NCI-H146 treated with DMSO at 0.1 percent for 48 hours (cell line): Measurements from ENCODE around the gene SDHA.
A peak's percentile ranks its signal among the peaks of the same experiment; 100 is the strongest.

Source experiments
- DNase-seq: peaks from one replicate; lab custom pipeline; 2025; ENCODE audit not compliant: unreplicated experiment; lab: John Stamatoyannopoulos, UW

The SDHA gene

DNA sequence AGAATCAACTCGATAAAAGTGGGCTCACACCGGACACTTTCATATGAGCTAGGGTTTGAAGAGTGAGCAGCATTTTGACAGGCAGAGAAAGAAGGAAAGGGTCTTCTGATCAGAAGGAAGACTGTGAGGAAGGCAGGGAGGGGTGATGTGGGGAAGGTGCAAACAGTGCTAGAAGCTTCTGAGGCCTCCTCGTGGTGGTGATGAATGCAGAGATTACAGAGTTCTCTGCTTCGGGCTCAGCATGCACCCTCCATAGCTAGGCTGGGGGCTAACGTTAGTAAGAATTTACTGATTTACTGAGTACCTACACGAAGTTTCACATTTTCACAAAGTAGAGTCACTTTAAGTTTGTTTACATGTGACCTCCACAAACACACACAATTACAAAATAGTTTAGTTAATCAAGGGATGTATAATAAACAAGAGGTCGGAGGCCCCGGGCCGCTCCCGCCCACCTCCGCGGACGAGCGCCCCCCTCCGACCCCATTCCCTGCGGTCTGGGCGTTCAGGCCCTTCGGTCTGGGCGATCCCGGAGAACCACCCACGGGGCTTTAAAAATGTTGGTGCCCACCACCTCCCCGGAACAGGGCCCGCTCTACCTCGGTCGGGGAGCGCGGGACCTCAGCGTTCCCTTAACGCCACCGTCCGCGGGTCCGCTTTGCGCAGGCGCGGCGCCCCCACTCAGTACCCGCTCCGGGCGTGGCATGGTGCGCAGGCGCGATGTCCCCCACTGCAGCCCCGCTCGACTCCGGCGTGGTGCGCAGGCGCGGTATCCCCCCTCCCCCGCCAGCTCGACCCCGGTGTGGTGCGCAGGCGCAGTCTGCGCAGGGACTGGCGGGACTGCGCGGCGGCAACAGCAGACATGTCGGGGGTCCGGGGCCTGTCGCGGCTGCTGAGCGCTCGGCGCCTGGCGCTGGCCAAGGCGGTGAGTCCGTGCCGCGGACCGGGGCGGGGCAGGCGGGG, at the start of gene SDHA, which contains the start of gene CCDC127:
TSS of gene SDHA (plus strand) at position 827 of the 963 bp plus-strand sequence. CDS start at position 863, 36 bp downstream.
TSS of gene CCDC127 (minus strand) at position 660 of the 963 bp plus-strand sequence. CDS start 1,304 bp downstream, outside the sequence.
- peak; percentile 83 for DNase-seq

DNA sequence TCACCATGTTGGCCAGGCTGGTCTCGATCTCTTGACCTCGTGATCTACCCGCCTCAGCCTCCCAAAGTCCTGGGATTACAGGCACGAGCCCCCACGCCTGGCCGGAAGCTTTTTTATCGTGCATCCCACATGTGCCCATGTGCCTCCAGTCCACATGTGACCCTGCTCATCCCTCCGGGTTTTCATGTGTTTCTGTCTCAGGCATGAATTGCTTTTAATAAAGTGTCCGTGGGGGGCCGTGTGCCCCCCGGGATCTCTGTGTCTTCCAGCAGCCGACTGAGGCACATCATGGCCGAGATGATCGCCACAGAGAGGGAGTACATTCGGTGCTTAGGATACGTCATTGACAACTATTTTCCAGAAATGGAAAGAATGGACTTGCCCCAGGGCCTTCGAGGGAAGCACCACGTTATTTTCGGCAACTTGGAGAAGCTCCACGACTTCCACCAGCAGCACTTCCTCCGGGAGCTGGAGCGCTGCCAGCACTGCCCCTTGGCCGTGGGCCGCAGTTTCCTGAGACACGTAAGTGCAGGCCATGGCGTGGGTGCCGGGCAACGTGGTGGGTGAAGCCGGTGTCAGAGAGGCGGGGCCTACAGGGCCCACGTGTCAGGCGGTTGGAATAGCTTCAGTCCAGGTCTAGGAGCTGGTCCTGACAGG, 48.9 kb upstream of the SDHA start:
- DNase-seq, result no peak

DNA sequence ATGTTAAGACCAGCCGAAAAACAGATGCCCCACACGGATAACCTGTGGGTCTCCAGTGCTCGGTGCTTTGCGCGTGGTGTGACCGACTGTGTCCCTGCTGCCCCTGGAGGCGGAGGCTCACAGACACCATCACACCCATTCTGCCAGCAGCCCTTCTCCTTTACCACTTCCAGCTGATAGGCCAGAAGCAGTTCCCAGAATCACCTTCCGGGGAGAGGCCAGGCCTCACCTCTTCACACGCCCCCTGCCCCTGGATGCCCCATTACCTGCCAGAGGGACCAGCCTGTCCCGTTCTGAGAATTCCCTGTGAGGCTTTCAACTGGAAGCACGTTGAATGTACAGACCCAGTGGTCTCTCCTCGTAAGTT, 48.4 kb upstream of the SDHA start:
- DNase-seq, result no peak

DNA sequence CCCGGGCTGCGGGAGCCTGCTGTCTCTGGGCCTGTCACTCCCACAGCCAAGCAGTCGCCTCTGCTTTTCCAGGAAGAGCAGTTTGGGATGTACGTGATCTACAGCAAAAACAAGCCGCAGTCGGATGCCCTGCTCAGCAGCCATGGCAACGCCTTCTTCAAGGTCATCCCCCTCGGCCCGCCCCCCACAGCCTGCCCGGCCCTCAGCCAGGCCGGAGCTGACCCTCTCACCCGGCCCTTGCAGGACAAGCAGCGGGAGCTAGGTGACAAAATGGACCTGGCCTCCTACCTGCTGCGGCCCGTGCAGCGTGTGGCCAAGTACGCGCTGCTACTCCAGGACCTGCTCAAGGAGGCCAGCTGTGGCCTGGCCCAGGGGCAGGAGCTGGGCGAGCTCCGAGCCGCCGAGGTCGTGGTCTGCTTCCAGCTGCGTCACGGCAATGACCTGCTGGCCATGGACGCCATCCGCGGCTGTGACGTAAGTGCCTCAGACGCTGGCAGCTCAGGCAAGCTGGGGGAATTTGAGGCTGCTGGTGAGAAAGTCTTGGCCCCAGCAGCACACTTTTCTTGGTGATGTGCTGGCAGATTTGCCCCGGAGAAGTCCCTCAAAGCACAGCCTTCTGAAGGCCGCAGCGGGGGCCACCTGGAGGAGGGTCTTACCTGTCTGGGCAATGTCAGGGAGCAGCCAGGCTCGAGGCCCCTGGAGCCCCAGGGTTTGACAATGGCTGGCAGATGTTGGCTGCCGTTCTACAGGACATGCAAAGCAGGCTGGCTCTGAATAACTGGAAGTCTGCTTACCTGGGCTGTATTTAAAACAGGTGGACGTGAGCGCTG, 46.9 kb upstream of the SDHA start:
- no peak for DNase-seq

DNA sequence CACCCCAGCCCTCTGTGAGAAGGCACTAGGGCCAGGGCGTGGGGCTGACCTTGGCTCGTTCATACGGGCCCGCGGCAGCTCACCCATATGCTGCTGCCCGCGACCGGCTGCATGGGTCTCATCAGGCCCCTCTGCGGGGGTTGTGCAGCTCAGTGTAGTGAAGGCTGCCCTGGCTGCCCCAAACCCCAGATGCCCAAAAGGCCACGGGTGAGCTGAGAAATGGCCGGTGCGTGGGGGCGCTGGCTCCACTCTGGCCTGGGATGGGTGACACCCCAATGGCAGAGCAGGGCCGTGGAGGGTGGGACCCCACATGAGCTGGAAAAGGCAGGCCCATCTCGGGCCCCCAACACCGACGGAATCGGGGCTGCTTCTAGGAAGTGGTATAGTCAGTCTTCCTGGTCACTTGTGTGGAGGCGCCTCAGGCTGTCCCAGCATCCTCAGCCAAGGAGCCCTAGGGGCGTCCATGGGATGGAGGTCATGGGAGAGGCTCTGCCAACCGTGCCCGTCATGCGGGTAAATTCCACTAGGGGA, 46.3 kb upstream of the SDHA start:
- no peak for DNase-seq

DNA sequence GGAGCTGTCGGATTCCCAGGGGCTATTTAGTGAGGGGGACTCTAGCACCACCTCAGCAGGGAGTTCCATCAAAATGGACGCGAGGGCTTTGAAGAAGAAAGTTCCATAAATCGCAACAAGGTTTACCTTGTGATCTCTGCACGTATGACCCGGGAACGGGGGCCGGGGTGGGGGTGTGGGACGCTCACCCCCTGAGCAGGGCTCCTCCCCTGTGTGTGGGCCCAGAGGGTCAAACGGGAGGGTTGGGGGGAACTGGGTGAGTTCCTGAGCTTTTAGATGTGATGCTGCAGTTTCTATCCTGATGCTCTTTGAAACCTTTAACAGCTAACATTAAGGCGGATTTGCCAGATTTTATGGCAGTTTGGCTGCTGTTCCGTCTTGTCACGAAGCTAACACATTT, 45.7 kb upstream of the SDHA start:
- DNase-seq, result no peak

DNA sequence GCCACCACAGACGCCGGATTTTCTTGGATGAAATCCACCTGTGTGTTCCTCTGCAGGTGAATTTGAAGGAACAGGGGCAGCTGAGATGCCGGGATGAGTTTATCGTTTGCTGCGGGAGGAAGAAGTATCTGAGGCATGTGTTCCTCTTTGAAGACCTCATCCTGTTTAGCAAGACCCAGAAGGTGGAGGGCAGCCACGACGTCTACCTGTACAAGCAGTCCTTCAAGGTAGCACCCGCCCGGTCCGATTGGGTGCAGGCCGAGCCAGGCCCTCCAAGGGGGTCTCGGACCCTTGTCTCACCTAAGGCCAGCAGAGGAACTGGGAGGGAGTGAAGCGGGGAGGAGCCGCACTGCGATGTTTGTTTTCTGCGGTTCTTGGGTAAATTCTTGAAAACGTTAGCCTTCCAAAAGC, 45.3 kb upstream of the SDHA start:
- DNase-seq, result no peak

DNA sequence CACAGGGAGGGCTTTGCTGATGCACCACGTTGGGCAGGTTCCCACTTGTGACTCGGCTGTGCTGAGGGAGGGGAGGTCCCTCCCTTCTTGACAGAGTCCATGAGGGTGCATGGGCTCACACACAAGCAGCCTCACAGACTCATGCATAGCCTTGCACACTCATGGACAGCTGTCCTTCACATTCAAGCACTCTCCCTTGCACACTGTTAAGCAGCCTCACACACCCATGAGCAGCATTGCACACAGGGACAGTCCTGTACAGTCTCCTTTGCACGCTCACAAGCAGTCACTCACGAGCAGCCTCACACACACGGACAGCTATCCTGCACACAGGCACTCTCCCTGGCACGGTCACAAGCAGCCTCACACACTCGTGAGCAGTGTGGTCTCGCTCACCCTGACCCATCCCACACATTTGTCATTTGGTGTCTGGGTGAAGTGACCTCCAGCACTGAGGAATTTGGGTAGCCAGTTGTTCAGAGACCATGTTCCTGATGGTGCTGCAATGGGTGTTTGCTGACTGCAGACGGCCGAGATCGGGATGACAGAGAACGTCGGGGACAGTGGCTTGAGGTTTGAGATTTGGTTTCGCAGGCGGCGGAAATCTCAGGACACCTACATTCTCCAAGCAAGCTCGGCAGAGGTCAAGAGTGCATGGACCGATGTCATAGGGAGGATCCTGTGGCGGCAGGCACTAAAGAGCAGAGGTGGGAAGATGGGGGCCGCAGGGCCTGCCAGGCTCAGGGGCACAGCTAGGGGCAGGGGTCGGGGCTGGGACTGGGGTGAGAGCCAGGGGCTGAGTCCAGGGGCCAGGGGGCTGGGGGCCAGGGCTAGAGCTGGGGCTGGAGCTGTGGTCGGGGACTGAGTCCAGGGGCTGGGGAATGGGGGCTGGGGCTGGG, 44.5 kb upstream of the SDHA start:
- DNase-seq, result no peak

DNA sequence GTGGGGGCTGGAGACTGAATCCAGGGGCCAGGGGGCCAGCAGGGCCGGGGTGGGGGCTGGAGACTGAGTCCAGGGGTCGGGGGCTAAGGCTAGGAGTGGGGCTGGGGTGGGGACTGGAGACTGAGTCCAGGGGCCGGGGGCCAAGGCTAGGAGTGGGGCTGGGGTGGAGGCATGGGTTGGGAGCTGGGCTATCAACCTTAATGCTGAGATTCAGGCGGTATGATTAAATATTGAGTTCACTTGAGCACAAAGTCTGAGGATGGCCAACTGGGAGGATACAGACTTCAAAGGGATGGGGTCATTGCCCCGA, 43.9 kb upstream of the SDHA start:
- no peak for DNase-seq

DNA sequence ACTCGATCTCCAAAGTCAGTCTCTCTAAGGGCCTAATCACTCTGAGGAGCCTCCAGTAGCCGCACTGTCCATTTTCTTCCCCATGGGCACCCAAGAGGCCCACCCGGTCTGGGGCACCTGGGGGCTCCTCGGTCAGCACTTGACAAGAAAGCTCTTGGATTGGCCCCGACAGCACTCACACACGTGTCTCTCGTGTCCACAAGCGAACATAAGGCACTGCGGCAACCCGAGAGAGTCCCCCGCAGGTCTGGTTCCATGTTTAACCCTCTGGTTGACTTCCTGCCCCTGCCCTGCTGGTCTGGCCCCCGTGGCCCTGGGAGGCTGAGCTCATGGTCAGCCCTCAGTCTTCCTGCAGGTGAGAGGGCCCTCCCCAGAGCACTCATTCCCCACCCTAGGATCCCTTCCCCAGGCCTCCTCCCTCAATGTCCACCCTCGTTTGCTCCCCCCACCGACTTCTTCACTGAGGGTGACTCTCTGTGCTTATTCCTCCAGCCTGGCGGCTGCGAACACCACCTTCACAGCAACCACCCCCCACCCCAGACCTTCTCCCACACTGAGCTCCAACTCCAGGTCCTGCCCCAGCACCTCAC, 43.1 kb upstream of the SDHA start:
- DNase-seq, result no peak

DNA sequence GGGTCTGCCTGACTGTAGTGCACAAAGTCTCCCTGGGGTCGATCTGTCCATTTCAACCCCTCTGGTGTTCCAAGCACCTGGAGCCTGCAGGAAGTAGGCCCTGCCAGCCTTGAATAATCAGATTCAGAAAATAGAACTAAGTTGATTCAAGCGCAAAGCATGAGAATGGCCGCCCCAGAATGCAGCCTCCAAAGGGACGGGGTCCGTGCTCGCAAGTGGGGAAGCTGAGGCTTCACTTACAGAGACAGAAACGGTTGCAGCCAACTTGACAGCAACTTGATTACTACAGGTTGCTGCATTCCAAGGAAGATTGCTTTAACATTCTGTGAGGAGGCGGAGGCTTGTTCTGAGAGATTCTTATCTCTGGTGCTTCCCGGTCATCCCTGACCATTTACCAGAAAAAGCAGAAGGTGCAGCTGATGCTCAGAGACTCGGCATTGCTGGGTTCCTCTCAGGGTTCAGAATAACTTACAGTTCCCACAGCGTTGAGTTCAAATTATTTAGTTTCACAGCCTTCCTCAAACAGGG, 41.8 kb upstream of the SDHA start:
- no peak for DNase-seq

DNA sequence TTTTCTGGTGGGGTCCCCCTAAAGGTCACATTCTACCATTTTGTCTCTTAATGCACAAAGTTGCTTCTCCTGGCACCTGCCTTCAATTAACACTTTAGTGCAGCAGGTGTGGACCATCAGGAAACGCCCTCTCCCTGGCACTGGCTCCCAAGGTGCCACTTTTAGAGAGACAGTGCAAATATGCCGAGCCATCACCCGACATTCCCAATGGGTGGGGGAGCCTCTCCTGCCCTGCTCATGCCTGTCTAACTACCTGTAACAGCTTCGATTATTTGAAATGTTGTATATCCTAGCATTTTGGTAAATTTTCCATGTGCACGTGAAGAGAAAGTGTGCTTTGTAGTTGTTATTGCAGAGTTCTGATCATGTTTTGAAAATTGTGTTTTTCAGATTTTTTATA, 40.0 kb upstream of the SDHA start:
- DNase-seq, result no peak

DNA sequence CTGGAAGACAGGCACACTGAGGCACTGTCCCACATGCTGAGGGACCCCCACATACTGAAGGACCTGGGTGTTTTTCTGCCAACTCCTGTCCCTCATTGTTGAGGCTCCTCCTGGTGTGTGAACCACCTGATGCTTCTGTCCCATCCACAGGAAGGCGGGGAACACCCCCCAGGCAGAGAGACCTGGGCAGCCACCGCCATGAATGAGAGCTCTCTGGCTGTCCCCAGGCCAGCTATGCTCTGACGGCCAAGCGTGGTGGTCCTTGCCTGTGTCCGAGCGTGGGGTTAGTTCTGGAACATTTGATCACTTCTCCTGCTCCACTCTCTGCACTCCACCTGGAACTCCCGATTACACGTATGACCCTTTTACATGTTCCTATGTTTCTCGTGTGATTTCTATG, 38.7 kb upstream of the SDHA start:
- DNase-seq, result no peak

DNA sequence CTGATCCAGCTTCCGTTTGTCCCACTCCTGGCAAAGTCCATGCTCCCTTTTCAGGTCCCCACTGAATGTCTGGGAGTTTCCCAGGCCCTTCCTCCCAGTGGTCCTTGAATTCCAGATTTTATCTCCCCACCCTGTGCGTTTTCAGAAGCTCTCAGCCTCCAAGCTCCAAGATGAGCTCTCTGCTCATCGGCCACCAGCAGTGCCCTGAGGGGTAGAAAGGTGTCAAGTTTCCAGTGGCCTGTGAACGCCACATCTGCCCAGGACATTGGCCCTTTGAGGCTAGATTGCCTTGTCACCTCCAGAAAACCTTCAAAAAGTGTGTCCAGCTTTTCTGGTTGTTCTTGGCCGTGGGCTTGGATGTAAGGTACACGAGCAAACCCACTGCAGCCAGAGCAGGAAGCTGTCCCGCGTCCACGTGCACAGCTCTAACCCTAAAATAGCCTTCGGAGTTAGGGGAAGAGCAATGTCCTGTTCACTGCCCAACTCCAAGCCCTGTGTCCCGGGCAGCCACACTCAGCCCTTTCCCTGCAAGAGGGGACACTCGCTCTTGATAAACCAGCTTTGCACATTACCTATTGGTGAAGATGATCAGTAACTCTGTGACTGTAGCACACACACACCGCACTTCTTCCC, 37.7 kb upstream of the SDHA start:
- no peak for DNase-seq

DNA sequence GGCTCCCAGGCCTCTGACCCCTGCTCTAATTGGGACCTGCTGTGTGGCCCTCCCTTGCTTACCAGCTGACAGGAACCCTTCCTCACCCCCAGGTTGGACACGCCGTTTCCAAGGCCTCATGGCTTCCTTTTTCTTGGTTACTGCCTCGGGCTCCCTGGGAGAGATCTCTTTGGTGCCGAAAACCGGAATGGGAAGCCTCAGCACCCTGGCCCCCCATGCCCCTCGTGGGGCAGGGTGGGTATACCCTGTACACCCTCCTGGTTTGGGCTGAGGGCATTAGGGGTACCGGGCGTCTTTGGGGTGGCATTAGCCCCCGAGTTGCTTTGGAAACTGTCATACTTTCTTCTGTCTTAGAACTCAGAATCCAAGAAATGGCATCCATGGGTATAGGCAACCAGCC, 37.0 kb upstream of the SDHA start:
- no peak for DNase-seq

DNA sequence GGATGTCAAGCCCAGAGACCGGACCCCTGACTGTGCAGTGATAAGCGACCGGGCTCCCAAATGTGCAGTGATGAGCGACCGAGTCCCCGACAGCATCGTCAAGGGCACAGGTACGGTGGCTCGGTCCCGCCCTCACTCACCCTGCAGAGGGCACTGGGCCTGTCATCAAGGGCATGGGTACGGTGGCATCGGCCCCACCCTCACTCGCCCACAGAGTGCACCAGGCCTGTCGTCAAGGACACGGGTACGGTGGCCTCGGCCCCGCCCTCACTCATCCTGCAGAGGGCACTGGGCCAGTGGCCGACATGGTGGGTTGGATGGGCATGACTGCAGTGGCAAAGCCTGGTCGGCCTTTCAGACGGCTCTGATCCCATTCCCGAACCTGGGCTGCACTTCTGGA, 36.6 kb upstream of the SDHA start:
- DNase-seq, result no peak

DNA sequence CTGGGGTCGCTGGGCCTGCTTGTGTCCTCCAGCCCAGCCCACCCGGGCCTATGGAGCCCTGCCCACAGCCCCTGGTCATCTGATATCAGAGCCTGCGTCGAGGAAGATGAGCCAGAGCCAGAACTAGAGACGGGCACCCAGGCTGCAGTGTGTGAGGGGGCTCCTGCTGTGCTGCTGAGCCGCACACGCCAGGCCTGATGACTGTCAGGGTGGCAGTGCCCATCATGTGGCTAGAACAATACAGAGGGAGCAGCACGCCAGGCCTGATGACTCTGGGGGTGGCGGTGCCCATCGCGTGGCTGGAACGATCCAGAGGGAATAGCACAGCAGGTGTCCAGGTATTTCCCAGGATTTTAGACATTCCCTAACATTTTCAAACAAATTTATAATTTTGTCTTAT, 36.0 kb upstream of the SDHA start:
- DNase-seq, result no peak

DNA sequence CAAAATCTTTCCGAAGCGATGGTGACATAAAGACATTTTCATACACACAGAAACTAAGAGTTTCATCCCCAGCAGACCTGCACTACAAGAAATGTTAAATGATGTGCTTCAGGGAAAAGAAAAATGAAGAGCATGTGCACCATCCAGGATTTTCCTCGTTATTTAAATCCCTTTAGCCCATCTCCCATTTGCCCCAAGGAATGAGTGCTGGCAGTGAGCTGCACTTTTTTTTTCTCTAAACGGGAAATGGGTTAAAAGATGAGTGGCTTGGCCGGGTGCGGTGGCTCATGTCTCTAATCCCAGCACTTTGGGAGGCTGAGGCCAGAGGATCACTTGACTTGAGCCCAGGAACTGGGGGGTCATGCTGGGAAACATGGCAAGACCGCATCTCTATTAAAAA, 33.6 kb upstream of the SDHA start:
- DNase-seq, result no peak
